GM19463 (cell line): ENCODE results near the gene ARHGAP26.

Experiments used
- ATAC-seq: cut with Tn5 transposase; IDR thresholded peaks from one replicate; pipeline ENCODE4 v1.9.1; 2021; ENCODE audit warnings: mild to moderate bottlenecking, moderate library complexity; ENCODE audit not compliant: unreplicated experiment

The ARHGAP26 gene

DNA sequence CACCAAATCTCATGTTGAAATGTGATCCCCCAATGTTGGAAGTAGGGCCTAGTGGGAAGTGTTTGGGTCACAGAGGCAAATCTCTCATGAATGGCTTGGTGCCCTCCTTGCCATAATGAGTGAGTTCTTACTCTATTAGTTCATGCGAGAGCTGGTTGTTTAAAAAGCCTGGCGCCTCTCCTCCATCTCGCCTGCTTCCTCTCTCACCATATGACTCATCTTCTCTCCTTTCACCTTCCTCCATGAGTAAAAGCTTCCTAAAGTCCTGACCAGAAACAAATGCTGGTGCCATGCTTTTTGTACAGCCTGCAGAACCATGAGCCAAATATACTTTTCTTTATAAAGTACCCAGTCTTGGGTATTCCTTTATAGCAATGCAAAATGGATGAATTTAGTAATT lies 20.9 kb upstream of the ARHGAP26 start:
- ATAC-seq, result no peak

DNA sequence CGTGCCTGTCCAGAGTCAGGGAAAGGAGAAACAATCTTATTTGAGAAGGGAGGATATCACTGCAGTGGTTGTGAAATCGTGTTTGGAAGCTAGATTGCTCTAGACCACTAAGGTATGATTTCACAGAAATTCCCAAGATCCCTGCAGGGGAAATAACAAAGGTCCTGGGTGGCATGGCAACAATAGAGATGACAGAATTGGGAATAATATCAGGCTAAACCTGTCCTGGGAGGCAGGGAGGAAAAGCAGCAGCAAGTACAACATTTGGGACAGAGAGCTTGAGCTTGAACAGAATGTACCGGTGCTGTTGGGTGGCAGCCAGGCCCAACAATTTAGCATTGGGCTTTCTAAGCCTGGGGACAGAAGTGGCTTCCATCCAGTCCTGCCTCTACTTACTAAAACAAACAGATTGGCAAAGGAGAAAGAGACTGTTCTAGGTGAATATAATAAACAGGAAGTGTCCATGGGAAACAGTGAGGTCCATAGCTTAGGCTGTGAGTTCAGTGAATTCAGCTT lies 17.0 kb upstream of the ARHGAP26 start:
- no peak for ATAC-seq

DNA sequence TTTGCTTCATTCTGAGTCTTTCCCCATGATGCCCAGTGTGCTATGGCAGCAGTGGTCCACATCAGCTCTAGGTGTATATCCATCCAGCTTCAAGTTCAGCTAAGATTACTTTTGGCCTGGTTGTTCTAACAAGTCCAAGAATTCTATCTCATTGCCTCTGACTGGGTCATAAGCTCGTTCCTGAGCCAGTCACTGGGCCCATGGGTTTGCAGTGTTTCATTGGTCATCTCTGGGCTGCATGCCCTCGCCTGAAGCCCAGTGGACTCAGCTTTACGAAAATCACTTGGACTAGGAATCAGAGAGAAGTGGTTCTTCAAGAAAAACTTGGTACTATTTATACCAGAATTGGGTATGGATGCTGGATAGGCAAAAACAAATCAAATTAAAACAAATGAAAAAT lies 16.1 kb upstream of the ARHGAP26 start:
- no peak for ATAC-seq

DNA sequence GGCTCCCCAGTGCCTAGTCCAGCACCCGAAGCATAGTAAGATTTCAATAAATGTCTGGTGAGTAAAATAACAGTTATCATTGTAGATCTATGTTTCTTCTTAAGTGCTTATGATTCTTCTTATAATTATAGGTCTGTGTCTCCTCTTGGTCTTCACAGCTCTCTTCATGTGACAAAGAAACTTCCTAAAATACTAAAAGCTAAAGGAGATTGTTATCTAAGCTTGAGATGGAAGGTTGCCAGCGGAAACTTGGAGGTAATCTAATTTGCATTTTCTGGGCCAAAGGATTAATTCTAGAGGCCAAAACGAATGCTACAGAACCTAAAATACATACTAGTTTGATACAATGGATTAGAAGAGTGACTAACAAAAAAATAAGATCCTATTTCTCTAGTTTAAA lies 13.6 kb upstream of the ARHGAP26 start:
- ATAC-seq, result no peak

DNA sequence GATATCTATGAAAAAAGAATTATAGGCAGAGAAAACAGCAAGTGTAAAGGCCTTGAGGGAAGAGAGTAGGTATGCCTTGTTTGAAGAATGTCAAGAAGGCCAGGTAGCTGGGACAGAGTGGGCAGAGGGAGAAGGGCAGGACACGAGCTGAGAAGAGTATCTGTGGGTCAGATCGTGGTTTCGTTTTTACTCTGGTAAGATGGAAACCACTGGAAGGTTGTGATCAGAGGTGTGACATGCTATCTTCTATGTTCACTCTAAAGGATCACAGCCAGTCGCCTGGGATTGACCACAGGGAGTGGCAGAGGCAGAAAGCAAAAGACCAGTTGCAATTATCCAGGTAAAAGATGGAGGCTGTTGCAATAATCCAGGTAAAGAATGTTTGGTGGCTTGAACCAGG lies 12.6 kb upstream of the ARHGAP26 start:
- ATAC-seq, result no peak

DNA sequence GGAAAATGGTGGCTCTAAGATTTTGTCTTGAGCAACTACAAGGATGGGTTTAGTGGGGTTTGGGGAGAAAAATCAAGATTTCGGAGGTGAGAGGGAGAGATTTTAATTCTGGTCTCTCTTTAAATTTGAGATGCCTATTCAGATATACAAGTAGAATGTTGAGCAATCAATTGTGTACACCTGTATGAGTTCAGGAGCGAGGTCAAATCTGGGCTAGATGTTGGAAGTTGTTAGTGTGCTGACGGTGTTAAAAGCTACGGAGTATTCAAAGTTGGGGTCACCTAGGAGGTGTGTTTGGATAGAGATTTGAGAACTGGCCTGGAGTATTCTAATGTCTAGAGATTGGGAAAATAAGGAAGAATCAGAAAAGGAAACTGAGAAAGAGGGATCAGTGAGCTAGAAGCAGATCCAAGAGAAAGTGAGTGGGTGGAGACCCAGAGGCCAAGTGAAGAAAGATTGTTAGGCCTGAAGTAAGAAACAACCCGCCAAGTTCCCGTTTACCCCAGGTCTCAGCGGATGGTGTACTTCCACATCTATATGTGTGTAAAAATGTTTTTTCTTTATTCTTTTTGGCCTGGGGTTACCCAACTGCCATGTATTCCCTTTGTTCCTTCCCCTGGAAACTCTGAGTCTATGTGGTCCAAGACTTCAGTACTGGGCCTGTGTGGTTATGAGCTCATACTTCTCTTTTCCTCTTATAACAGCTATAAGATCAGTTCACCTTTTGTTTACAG lies 11.9 kb upstream of the ARHGAP26 start:
- ATAC-seq, result no peak

DNA sequence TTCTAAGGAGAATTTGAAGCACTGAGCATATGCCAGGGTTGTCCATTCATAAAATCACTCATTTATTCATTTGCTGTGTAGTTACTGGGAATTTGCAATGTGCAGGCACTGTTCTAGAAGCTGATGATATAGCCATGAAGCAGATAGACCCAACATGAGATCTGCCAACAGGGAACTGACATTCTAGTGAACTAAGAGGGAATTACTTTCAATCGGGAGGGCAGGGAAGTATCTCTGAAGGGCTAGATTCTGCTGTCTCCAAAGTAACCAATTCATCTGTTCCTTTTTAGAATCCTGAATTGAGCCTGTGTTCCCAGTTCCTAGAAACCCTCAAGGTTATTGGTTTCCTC lies 11.4 kb upstream of the ARHGAP26 start:
- ATAC-seq, result no peak

DNA sequence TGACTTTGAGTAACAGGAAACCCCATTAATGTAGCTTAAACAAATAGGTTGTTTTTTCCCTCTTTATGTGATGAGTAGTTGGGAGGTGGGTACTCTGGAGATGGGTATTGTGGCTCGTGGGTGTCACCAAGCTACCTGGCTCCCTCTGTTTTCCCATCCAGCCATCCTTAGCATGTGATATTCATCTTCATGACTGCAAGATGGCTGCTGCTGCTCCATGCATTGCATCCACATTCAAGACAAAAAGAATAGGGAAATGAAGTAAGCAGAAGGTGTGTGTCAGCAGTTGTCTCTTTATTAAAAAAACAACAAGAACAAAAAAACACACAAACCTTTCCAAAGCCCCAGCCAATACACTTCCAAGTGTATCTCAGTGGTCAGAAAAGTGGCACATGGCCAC lies 6.5 kb upstream of the ARHGAP26 start:
- ATAC-seq, result no peak

DNA sequence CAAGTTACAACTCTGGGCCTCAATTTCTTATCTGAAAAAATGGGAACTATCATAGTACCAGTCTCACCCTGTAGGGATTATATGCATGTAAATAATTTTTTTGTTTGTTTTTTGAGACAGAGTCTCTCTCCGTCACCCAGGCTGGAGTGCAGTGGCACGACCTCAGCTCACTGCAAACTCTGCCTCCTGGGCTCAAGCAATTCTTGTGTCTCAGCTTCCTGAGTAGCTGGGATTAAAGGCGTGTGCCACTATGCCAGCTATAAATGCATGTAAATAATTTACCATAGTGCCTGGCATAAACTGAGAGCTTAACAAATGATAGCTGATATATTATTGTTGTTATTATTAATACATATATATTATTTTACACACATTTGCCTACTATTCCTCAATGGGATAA lies 3.0 kb upstream of the ARHGAP26 start:
- ATAC-seq, result no peak

DNA sequence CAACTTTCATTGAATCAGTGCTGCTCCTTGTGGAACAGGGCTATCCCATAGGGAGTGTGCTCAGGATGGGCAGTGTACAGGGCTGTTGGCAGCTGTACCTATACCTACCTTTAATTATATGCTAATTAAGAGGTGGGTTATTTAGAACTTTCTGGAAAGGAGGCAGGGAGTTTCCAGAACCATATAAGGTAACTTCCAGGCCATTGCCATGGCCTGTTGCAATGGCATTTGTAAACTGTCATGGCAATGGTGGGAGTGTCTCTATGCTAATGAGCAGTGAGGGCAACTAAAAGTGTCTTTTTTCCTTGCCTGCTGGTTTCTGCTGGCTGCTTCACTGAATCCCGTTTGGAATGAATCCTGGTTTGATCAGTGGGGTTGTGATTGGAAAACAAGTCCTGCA lies 2.3 kb upstream of the ARHGAP26 start:
- ATAC-seq, result no peak

DNA sequence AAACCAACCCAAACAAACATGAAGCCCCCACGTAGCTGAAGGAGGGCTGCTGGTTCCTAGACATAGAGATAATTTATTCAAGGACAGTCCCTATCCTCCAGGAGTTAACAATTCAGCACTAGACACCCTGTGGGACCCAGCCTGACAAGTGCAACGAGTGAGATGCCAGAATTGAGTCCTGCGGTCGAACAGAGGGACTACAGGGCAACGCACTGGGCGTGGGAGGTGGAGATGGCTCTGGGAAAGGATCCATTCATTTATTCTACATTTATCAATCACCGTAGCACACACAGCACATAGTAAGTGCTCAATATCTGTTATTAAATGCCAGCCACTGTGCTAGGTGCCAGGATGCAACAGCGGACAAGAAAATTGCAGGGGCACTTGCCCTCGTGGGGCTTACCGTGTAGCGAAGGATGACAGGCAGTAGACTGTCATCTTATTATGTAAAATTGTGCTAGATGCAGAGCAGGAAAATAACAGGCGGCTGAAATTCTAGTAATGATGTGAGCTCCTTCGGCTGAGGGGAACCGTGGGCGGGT lies 855 bp upstream of the ARHGAP26 start:
- ATAC-seq, result no peak

DNA sequence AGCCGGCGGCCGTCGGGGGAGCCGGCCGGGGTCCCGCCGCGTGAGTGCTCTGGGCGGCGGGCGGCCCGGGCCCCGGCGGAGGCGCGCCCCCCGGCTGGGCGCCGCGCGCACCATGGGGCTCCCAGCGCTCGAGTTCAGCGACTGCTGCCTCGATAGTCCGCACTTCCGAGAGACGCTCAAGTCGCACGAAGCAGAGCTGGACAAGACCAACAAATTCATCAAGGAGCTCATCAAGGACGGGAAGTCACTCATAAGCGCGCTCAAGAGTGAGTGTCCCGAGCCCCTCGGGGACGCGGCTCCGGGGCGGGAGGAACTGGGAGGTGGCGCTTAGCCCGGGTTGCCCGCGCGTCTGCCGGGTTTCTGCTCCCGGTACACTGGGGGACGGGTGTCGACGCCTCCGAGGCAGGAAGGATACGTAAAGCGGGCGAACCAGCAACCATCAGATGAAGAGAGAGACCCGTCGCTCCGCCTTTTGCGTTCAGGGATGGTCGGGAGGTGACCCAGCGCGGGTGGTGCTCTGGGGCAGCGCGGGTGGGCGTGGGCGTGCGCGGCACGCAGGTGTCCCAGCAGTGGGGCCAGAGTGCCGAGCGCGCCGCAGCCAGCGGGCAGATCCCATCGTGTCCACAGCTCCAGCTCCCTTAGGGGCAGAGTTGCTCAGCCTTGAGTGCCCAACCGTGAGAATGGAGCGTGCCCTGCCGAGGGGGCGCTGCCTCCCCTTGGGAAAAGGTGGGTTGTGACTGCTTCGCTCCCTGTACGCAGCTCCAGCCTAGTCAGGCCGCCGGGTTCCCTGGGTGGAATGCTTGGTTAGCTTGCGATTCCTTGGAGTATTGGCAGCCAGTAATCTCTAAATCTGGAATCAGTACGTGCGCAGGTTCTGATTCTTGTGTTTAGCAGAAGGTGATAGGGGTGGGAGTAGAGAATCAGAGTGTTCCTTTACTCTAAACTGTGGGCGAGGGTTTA lies 753 bp downstream of the ARHGAP26 start:
- ATAC-seq, result peak; percentile 16

DNA sequence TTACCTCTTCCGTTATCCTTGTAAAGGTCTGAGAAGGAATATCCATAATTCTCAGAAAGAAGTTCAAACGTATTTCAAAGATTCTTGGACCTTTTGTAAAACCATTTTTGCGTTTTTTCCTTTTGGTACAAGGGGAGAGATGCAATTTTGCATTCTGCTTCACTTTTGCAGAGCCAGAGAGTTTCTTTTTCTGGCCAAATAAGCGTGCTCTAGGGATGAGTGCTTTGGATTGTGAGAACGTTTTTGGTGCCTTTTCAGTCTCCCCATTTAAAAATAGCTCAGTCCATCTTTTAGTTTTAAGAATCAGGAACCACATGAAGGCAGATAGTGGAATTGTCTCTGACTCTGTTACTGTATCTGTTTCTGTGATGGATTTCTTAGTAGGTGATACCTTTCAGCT lies 1.5 kb downstream of the ARHGAP26 start:
- no peak for ATAC-seq

DNA sequence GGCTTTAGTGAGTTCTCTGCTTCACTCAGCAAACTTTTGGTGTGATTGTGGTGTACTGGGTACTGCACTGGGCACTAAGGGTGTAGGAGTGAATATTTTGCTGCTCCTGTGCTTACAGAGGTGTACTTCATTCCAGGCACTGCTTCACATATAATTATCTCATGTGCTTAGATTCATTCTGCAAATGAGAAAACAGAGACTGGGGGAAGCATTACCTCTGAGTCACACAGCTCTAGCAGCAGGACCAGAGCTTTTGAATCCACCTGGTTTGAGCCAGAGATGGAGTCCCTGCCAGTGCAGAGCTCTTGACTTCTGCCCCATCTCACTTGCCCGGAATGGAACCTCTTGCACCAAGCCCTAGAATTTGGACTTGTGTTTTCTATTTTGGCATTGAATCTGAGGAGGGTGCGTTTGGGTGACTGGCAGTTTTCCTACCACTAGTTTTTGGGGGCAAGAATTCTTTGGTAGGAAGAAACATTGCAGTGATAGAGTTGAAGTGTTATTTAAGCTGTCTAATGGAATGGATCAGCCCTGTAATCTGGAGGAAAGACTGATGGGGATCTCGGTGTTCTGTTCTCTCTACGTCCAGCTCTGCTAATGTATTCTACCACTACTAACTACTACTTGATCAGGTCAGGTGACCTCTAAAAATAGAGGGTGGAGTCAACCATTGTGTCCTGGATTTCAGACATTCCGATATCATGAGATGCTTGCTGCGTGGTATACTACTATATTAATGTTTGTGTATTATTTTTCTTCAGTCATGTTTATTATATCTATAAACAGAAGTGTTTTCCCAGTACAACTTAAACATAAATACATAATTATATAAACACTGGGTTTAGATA lies 2.5 kb downstream of the ARHGAP26 start:
- no peak for ATAC-seq

DNA sequence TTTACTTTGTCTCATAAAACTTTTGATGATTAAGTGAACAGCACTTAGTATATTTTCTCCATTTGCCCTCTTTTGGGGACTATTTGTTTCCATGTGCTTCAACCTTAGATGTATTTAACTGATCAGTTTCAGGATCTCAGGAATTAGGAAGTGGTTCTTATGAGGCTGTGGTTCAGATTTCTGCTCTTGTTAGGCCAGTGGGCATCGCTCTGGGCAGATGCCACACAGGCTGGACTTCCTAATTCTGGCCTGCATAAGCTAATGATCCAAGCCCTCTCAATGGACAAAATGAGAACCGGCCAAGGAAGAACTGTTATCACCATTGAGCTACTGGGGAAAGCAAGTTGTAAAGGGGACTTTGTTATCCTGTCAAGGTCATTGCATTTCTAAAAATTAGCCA lies 6.9 kb downstream of the ARHGAP26 start:
- ATAC-seq, result no peak

DNA sequence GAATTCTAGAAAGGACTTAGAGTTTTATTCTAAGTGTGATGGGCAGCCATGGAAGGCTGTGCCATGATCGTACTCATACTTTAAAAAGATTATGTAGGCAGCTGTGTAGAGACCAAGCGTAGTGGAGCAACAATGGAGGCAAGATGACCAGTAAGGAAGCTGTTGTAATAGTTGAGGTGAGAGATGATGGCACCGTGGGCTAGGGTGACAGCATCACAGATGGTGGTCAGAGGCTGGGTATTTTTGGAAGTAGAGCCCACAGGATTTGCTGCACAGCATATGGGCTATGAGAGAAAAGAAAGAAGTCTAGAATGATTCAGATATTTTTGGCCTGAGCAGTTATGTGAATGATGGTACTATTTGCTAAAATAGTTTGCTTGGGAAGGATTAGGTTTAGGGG lies 7.7 kb downstream of the ARHGAP26 start:
- ATAC-seq, result no peak

DNA sequence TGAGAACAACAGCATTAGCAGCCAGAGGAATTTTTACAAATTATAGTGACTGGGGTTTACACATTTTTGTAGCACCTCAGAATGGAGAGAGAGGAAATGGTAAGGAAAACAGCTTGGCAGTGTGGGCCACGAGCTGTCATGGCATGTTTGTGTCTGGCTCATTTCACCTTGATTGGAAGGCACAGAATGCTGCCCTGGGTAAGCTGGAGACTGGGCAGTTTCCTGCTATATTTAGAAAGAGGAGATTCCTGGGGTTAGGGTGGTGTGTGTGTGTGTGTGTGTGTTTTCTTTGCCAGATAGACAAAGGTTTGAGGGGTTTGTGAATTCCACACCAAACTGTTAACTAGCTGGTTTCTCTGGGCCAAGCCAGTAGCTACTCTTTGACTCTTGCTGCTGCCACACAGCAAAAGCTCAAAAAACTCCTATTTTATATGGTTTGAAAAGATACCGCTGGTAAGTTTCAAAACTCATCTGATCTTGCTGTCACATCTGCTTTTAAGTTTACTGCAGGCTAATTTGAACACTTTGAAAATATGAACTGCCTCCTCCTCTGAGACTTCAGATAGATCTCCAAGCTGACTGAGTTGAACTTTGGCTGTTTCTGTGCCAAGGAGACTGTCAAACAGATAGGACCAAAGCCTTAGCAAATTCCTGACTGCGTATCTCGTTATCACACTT lies 9.1 kb downstream of the ARHGAP26 start:
- no peak for ATAC-seq

DNA sequence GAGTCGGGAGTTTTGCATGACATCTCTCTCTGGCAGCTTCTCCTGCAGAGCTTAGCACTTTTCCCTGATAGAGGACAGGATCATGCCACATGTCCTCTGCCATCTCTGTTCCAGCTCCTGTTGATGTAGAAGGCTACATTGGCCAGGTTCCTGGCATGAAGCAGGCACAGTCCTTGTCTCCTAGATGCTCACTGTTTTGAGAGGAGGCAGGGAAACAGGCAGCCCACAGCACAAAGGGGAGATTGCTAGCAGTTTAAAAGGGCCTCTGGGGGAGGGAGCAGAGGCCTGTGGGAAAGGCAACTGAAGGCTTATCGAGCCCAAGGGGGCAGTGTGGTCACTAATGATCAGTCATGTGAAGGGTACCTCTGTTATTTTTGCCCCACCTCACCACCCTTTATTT lies 10.7 kb downstream of the ARHGAP26 start:
- no peak for ATAC-seq

DNA sequence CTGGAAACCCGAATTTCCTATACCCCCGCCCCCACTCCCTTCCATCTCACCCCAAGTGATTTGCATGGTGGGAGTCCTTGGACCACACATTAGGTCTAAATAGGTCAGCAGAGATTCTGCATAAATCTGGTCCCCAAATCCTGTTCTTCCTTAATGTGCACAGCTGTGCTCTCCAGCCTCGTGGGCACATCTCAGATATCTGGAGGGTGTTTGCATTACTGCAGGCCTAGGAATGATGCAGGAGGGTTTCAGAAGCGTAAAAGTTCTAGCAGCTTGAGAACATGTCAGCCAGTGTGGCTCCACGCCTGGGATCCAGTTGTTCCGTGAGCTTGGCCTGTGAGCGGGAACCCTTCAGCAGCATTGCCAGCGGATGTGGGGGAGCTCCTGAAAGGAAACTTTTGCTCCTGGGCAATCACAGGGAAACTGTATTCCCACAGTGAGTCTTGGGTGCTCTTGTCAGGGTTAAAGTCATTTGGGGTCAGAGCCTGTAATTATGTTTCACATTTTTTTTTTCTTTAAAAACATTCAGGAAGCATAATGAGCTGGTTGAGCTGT lies 12.9 kb downstream of the ARHGAP26 start:
- no peak for ATAC-seq
